Keratinocyte (primary cell): ENCODE data around the gene CLDN6.

Source experiments
- CTCF ChIP-seq, 3 experiments: IDR thresholded peaks in 1 of 3; conservative IDR thresholded peaks in 1 of 3; optimal IDR thresholded peaks in 1 of 3; 2 replicates in 2 of 3; 3 replicates in 1 of 3; pipeline versions ENCODE3 to v1.5.1; 2011; ENCODE audit warnings: low read length in 3 of 3, mild to moderate bottlenecking in 3 of 3, moderate library complexity in 2 of 3, control low read depth in 1 of 3, inconsistent platforms in 1 of 3; ENCODE audit not compliant: insufficient read depth in 2 of 3; ENCODE audit errors: extremely low read depth in 1 of 3
- EZH2 ChIP-seq: IDR thresholded peaks from one replicate; pipeline ENCODE4 v1.6.1; 2012; ENCODE audit warnings: inconsistent platforms, mild to moderate bottlenecking, low read length, moderate library complexity

GRCh38 chr16:3051009-3051408 is 33.0 kb upstream of the CLDN6 start:
- TF ChIP-seq CTCF (optimal IDR thresholded peaks at IDR 0.05 in 1 of 3, IDR thresholded peaks at IDR 0.05 in 1 of 3, conservative IDR thresholded peaks at IDR 0.05 in 1 of 3; ENCODE audit: extremely low read depth in 1 of 3, insufficient read depth in 2 of 3, low read length in 3 of 3) (no peak), EZH2 (no peak)
